SIG-M5 treated with dmso at 0.1 percent for 504 hours (cell line): ENCODE measurements around the gene SBF2.
"Not testable (repeated sequence)": the region's sequence is repeated elsewhere in the genome, so short reads cannot be mapped to it uniquely, and the experiment has no call there.

ENCODE experiments used
- DNase-seq: peaks from one replicate; lab custom pipeline; 2025; ENCODE audit not compliant: unreplicated experiment; lab: John Stamatoyannopoulos, UW

Gene SBF2

DNA sequence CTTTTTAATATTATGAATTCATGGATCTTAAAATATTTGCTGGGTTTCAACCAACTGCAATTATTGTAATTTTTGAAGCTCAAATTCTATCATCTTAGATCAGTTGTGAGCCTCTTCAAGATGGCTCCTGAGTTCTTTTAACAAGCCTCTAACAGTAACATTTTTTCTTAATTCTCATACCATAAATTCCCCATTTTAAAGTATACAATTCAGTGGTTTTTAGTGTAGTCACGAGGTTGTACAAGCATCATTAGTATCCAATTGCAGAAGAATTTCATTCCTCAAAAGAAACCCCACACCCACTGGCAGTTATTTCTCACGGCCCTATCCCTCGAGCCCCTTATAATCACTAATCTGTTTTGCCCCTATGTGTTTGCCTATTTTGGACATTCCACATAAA lies 270.8 kb downstream of the SBF2 start:
- DNase-seq = no peak

DNA sequence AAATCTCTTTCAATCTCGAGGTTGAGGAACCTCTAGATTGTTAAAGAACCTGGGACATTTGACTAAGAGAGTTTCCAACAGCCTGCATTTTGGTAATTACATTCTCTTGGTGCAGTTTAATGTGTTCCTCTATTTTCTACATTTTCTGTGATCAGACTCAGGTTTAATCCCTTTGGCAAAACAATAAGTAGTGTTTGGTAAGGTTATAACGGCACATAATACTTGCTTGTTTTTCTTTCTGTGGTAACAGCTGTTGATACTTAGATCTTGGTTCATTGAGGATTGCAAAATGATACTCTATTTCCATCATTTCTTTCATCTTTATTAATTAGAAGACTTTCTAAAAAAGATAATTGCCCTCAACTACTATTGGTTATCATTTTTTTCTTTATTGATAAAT lies 271.3 kb downstream of the SBF2 start:
- DNase-seq = no peak

DNA sequence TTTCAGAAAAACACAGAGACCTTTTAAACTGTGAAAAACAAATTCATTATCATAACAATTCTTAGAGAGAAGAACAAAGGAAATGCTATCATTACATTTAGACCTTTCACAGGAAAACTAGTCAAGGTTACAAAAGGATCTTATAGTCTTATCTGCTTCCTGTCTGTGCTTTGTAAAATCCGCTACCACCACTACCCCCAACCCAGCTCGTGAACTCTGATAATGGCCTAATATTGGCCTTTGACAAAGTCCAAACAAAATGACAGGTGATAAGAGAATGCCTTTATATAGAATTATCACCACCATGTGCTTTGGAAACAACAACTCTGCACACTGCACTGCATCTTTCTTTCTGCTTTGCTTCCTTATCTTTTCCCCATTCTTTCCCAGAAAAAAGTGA lies 272.5 kb downstream of the SBF2 start:
- DNase-seq = no peak

DNA sequence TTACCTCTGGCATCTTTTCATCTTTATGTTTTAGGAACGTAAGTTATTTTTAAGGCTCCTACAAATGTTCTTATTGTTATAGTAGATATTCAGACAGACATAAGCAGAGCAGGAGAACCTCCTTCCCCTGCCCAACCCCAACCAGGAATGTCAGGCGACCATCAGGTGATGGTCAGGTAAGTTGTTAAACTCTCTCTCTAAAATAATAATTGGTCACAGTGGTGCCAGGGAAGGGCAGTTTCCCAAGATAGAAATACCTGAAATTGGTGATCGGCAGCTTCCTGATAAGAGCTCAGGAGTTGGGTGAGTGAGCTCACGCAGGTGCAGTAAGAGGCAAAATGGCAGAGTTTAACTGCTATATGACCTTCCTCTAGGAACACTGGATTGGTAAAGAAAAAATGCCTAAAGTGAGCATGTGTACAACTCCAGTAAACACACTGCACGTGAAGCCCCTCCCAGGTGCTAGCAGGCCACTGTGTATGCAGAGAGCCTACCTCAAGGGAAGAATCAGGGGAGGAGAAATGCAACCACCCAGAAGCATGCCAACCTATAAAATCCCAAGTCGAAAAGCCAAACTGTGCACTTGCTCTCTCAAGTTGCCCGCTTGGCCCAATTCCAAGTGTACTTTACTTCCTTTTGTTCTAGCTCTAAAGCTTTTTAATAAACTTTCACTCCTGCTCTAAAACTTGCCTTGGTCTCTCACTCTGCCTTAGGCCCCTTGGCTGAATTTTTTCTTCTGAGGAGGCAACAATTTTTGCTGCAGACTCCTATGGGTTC lies 273.9 kb downstream of the SBF2 start:
- DNase-seq = no peak

DNA sequence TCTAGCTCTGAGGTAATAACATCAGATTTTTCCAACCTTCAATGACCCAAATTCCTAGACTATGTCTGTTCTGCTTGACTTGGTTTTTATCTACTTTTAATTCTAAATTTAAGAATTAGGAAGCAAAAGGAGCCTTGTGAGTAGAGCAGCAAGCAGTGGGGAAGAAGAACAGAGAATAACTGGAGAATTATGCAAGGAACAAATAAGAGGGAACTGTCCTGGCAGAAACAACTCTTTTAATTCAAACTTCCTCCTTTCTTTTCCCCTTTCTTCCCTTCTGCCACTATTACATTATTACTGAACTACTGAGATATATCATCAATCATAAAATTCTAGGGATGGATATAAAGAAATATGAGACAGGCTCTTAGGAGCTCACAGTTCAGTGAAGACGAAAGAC lies 276.1 kb downstream of the SBF2 start:
- peak; percentile 67 for DNase-seq

DNA sequence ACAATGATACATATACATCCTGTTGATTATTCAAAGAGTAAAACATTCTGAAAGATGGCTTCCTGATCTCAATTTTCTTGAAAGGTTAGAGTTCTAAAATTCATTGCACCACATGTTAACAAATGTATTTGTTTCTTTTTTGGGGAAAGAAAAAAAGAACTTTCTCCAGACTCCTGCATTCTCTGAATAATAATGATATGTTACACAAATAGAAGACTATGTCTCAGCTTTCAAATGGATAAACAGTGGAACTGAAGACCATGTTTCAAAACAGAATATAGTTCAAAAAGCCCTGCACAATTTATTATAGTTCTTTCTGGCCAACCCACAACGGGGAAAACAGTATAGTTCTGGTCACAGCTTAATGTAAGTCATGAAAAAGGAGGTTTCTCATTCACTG lies 277.0 kb downstream of the SBF2 start:
- no peak for DNase-seq

DNA sequence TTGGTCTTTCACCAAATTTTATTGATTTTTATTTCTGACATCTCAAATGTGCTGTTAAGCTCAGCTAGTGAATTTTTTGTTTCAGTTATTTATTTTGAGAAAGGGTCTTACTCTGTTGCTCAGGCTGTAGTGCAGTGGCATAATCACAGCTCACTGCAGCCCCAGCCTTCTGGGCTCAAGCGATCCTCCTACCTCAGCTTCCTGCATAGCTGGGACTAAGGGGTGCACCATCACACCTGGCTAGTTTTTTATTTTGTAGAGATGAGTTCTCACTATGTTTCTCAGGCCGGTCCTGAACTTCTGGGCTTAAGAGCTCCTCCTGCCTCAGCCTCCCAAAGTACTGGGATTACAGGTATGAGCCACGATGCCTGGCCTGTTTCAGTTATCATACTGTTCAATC lies 282.0 kb downstream of the SBF2 start:
- no peak for DNase-seq

DNA sequence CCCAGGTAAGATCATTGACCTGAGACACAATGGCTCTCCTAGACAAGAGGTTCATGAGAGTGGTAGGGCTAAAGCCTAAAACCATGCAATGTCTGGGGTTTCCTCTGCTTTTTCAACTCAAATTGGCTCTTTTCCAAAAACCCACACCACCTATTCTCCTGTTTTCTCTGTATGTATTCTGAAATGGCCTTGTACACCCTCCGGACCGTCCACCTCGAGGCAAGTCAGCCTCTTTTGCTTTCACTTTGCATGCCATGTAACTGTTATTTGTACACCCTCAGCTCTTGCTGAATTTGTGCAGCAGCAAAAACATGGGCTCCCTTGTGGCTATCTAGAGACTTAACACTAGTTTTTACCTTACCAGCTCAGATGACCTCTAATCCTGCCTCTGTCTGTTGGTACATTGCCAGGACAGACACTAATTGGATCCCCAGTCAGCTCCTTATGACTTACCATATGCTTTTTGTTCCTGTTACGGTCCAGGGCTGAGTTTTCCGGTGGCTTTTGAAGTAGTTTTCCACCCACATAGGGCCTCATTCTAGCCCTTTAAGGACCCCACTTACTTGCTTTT lies 288.0 kb downstream of the SBF2 start:
- DNase-seq = no peak

DNA sequence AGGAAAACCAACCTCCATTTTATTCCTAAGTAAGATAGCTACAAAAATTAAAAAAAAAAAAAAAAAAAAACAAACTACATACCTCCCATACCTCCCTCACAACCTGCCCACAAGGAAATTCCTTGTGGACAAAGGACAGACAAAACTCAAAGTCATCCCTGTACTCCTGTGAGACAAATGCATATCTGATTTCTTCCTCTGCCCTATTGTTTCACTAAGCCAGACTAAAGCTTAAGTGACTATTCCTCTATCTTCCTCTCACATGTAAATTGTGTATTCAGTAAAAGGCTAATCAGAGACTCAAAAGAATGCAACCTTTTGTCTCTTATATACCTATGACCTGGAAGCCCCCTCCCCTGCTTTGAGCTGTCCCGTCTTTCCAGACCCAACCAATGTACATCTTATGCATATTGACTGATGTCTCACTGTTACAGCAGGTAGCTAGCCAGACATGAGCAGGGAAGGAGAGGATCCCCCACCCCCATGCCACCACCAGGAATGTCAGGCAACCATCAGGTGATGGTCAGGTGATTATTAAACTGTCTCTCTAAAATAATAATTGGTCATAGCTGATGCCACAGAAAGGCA lies 289.4 kb downstream of the SBF2 start:
- no peak for DNase-seq

DNA sequence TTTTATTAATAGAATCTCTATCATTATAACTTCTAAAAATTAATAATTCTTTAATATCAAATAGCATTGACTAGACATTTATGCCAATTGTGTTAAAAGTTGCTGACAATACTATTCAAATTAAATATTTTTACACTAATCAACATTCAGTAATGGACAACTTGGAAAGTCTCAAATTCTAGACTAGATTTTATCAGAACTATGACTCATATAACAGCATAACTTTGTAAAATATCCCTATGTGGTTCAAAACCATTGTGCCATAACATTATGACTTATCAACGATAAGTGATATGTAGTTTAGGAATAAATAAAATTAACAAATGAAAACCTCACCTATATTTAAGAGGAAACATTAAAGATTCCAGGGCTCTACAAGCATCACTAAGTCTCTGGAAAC lies 291.8 kb downstream of the SBF2 start:
- DNase-seq = no peak

DNA sequence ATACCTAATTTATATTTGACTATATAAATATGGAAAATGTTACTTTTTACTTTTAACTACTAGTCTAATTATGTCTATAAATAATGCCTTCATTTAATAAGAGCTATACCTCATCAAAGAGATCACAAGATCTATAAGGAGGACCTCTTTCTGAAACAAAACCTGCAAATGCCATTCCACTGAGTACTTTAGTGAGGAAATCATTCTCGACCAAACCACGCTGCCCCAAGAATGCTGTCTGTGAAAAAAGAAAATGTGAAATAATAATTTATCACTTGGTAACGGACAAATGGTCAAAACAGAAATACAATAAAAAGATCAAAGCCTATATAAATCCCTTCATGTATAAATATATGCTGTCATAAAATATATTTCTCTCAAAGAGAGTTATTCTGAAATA lies 301.7 kb downstream of the SBF2 start:
- DNase-seq = no peak

DNA sequence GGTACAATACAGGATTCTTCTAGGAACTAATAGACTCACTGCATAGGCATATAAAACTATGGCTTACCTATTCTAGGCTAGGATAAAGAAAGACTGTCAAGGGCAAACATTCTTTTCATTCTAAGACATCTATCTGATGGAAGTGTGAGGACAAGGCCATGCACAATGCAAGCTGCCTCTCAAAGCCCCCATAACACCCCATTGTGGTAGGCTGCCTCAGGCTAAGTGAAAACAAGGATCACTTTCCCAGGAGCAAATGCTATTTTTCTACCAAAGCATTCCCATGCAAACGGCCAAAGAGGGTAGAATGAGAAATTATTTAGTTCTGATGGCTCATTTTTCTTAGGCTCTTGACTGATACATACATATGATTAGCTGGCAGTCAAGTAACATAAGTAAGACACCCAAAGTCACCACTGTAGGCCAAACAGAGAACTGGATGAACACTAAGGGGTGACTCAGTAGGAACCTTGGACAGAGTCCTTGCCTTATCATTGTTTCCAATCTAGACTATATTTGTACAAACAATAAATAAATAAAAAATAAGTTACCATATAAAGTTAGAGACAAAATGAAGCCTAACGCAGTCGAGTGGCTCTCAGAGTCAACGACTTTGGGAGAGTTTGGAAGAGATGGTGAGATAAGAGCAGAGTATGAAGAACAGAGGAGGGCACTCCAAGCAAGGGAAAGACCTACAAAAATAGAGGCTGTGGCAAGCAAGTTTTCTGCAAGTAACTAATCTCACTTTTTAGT lies 303.6 kb downstream of the SBF2 start:
- peak; percentile 1 for DNase-seq

DNA sequence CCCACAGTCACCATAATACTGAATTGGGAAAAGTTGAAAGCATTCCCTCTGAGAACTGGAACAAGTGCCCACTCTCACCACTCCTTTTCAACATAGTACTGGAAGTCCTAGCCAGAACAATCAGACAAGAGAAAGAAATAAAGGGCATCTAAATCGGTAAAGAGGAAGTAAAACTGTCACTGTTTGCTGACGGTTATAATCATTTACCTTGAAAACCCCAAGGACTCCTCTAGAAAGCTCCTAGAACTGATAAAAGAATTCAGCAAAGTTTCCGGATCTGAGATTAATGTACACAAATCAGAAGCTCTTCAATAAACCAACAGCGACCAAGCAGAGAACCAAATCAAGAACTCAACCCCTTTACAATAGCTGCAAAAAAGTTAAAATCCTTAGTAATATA lies 306.7 kb downstream of the SBF2 start:
- DNase-seq = not testable (repeated sequence)

DNA sequence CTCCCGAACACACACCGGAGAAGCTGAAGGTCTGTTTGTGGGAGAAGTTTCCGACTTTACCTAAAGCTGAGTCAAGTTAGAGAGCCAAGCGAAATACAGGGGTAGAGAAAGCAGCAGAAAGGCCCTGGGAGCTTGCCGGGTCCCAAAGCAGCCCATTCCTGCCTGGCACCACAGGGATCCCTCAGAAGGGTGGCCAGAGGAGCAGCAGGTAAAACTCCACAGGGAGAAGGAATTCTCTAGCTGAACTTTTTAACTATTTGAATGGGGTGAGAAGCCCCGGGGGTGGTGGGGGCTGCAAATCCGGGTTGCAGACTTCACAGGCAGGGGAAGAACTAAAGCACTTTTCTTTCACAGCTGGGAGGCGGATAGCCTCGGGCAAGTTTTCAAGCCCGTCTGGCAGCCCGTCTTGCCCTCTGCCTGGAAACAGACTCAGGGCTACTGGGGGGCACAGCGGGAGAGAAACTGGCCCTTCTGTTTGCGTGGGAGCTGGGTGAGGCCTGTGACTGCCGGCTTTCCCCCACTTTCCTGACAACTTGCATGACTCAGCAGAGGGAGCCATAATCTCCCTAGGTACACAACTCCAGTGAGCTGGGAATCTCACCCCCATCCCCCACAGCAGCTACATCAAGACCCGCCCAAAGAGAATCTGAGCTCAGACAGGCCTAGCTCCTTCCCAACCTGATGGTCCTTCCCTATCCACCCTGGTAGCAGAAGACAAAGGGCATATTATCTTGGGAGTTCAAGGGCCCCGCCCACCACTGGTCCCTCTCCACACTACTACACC lies 311.0 kb downstream of the SBF2 start:
- no peak for DNase-seq

DNA sequence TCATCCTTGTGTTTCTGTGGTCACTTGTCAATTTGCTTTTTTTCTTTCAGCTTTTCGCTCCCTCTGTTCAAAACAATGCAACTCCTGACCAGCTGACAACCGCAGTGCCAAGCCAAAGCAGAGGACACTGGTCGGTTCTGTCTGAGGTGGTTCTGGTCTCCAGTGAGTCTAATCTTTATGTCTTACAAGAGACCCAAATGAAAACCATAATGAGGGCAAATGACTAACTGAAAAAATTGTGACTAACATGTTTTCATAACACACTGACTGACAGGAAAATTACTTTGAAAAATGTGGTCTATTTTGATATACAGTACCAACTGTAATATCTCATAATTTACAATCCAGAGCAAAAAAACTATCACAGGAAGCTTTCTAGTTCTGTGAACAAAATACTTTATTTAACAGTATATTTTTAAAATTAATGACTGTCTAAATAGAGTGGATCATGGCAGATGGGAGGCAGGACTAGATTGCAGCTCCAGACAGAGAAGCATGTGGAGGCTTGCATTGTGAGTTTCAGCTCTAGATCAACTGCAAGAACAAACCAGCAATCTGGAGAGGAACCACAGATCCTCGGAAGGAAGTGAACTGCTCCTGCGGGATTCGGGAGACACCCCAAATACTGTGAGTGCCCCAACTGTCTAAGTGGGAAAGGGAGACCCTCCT lies 311.8 kb downstream of the SBF2 start:
- no peak for DNase-seq

DNA sequence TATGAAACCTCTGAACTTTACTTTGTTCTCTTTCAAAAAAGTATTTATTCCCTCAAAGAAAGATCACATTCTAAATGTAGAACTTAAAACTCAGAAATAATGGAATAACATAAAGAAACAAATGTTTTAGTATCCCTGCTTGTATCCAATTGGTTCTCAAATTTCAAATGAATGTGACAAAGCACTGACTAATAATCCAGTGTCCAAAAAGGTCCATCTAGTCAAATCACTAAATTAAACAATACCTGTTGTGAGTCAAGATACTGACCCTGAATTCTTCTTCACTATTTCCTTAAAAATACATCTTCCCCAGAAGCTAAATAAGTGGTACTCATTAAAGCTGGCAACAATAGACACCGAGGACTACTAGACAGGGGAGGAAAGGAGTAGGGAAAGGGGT lies 313.1 kb downstream of the SBF2 start:
- DNase-seq = no peak

DNA sequence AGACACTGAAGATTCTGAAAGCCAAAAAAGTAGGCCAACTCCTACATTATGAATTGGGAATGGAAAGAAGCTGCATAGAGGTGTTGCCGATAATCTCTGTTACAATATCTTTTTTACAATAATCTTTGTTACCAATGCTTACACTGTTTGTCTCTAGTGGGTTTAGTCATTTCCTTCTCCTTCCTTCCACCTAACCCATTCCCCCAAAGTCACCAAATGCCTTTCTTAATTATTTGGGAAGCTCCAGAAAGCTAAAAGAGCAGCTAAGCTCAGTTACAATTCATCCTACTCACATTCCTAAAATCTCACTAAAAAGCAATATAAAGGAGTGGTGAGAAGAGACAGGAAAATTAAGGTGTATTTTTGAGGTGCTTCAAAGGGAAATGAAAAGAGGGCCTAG lies 316.5 kb downstream of the SBF2 start:
- DNase-seq = no peak

DNA sequence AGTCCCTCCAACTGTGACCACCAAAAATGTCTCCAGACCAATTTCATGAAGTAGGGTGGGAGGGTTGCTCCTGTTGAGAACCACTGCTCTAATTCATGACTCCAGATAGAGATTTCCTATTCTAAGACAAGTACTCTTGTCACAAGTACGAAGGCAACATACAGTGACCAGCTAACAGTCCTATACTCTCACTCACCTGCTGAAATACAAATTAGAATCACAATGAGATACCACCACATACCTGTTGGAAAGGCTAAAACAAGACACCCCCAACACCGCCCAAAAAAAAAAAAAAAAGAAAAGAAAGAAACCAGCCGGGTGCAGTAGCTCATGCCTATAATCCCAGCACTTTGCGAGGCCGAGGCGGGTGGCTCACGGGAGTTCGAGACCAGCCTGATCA lies 319.6 kb downstream of the SBF2 start:
- DNase-seq = no peak

DNA sequence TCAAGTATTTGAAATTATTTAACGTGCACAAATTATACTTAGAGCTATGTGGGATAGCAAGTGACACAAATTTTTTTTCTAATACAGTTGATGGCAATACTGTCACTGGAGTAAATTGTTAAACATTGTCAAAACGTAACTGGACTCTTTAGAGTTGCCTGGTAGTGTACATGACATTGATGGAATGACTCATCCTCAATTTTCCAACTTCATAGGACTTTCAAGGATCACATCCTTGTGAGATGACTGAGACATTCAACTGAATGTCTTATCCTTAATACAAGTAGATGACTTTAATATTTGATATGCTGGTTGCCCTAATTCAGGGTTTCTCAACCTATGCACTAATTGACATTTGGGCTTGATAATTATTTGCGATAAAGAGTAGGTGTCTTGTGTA lies 320.1 kb downstream of the SBF2 start:
- DNase-seq = no peak

DNA sequence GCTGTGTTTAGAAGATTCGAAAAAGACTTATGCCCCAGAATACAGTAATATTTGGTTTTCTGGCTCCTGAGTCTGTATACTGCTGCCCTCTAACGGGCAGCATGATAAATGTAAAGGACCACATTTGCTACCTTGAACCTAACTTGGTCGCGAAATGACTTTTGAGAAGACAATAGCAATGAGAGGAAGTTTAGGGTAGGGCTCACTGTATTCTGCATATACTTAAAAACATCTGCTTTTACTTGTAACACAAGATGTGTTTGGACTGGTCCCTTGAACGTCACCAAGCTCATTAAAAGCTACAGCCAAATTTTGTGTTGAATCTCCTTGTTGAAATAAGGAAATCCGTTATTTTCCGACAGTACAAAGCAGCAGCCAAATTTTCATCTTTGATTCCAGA lies 321.0 kb downstream of the SBF2 start:
- peak; percentile 33 for DNase-seq

DNA sequence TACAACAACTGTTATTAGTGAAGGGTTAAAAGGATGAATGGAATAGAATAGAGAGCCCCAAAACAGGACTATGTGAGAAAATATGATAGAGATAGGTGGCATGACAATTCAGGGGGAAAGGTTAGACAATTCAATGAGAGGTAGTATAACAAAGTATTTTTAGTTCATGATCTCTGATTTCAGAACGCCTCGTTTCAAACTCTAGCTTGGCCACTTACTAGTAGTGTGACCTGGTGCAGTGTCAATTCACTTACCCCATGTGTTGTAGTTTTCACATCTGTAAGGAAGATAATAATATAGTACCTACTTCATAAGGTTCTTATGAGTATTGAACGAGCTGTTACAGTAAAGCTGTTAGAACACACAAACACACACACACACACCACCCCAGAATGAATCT lies 322.1 kb downstream of the SBF2 start:
- no peak for DNase-seq
